UCSD-AML1 (cell line): ENCODE measurements around the gene ARL14EP.

Experiments used
- DNase-seq: peaks from one replicate; lab custom pipeline; 2025; ENCODE audit not compliant: unreplicated experiment; lab: John Stamatoyannopoulos, UW

The ARL14EP gene

DNA sequence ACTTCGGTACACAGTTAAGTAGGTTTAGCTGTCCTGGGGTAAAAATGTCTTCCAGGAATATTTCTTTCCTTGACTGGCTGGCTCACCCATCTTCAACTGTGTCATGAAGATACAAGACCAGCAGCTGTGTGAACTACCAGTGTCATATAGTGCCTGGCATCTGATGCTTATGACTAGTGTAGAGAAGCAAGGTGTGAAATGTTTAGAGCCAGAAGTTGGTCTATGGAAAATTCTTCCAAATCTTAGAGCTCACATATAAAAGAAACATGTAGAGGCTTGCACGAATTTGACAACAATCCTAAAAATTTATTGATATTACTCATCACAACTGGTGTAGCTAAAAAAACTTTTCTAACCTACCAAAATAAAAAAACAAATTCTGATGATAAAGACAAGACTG is 54.4 kb downstream of the ARL14EP start:
- DNase-seq: no peak

DNA sequence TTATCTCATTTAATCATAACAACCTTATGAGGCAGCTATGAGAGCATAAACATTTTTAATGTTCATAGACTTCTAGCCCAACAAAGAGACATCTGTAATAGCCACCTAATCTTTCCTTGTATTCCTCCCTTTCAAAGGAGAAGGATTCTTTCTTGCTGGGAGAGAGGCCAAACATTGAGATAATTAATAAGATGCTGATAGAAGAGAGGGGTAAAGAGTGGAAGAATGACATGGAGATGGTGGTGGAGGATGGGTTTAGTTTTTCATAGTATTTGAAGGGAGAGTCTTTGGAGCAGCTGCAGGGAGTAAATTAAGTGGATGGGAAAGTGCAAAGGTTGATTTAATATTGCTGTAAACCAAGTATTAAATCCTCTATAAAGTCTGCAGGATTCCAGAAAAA is 57.9 kb downstream of the ARL14EP start:
- no peak for DNase-seq

GRCh38 chr11:30381879-30382278 is 59.0 kb downstream of the ARL14EP start:
- DNase-seq: no peak
